NB4 (cell line): ENCODE results near the gene CAMTA1.

Source experiments
- DNase-seq: peaks from one replicate; pipeline ENCODE4 v3.0.0; 2010; ENCODE audit warnings: low read depth
- H3K4me3 ChIP-seq: one replicate; pipeline ENCODE4 v1.5.1; 2011; ENCODE audit warnings: mild to moderate bottlenecking, low read depth, low read length, moderate library complexity
- MYC ChIP-seq: IDR thresholded peaks from 2 replicates; pipeline ENCODE4 v1.6.1; 2011; ENCODE audit warnings: low read depth, low read length
- POLR2A ChIP-seq: IDR thresholded peaks from 2 replicates; pipeline ENCODE4 v1.6.1; 2011; ENCODE audit warnings: mild to moderate bottlenecking; ENCODE audit not compliant: insufficient read length; ENCODE audit errors: extremely low read depth
- TF ChIP-seq, protein P1 (sequence below): IDR thresholded peaks from one replicate; pipeline ENCODE4 v1.5.1; 2012; ENCODE audit warnings: low read depth, low read length
- TF ChIP-seq, protein P2 (sequence below): IDR thresholded peaks from 2 replicates; pipeline ENCODE4 v1.6.1; 2011; ENCODE audit warnings: low read depth, low read length

The CAMTA1 gene

DNA sequence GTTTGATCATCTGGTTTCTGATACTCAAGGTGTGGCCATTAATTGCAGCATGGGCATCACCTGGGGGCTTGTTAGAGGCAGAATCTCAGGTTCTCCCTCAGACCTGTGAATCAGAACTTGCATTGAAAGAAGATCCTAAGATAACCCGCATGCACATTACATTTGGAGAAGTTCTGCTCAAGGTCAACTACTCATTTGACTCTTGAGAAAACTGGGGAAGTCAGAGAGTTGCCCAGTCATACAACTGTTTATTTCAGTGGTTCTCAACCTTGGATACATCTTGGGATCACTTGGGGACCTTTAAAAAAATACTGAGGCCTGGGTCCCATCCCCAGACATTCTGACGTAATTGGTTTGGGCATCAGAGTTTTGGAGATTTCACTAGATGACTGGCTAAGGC, 30.5 kb downstream of the CAMTA1 start:
- TF ChIP-seq, protein P1, sequence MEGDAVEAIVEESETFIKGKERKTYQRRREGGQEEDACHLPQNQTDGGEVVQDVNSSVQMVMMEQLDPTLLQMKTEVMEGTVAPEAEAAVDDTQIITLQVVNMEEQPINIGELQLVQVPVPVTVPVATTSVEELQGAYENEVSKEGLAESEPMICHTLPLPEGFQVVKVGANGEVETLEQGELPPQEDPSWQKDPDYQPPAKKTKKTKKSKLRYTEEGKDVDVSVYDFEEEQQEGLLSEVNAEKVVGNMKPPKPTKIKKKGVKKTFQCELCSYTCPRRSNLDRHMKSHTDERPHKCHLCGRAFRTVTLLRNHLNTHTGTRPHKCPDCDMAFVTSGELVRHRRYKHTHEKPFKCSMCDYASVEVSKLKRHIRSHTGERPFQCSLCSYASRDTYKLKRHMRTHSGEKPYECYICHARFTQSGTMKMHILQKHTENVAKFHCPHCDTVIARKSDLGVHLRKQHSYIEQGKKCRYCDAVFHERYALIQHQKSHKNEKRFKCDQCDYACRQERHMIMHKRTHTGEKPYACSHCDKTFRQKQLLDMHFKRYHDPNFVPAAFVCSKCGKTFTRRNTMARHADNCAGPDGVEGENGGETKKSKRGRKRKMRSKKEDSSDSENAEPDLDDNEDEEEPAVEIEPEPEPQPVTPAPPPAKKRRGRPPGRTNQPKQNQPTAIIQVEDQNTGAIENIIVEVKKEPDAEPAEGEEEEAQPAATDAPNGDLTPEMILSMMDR: no peak
- TF ChIP-seq POLR2A: no peak
- no peak for TF ChIP-seq MYC
- TF ChIP-seq, protein P2, sequence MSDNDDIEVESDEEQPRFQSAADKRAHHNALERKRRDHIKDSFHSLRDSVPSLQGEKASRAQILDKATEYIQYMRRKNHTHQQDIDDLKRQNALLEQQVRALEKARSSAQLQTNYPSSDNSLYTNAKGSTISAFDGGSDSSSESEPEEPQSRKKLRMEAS: no peak
- no peak for DNase-seq
- no peak overlapping the region for H3K4me3 ChIP-seq

DNA sequence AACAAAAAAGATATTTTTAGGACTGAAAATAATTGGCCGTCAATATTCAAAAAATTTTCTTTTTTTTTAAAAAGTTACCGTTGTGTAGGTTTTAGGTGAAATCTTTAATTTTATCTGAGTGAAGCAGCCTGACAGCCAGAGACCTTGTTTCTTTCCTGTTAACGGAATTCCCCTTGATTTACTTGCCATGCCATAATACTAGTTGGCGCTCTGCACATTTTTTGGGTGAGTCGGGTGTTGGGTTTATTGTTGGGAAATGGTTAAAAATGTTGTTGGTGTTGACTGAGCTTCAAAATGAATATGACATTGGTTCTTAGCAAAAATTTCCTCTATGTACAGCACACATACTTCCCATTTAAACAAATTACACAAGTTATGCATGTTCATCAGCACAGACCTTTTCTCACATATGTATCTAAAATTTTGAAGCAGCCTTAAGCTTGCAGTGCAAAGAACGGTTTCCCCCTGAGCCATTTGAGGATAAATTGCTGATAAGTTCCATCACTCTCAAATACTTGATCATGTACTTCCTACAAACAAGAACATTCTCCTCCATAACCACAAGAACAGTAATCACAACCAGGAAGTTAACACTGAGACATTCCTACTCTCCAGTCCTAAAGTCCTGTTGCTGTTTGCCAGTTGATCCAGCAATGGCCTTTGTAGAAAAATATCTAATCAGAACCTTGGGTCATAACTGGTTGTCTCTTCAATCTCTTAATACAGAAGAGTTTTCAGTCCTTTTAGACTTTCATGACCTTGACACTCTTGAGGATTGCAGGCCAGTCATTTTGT, 34.2 kb downstream of the CAMTA1 start:
- no peak for DNase-seq
- H3K4me3 ChIP-seq: no peak overlapping the region
- TF ChIP-seq MYC (no peak), POLR2A (no peak)
- TF ChIP-seq, protein P1: no peak
- TF ChIP-seq, protein P2: no peak

DNA sequence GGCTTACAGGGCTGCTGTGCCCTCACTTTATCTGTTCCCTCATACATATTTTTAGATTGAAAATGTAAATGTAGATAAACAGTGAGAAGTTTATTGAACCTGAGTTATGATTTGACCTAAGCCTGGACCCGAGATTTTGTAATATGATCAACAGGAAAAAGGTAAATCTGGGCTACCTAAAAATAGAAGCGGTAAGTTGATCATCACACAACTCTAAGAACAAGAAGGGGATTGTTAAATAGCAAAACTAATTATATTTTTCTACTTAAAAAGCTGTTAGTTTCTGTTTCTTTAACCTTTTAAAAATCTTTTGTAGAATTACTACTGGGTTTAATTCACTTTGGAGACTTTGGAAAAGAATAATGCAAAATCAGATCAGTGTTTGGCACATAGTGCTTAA, 35.6 kb downstream of the CAMTA1 start:
- DNase-seq: no peak
- TF ChIP-seq, protein P1: no peak
- no peak for TF ChIP-seq MYC
- no peak for TF ChIP-seq POLR2A
- TF ChIP-seq, protein P2: no peak
- no peak overlapping the region for H3K4me3 ChIP-seq

DNA sequence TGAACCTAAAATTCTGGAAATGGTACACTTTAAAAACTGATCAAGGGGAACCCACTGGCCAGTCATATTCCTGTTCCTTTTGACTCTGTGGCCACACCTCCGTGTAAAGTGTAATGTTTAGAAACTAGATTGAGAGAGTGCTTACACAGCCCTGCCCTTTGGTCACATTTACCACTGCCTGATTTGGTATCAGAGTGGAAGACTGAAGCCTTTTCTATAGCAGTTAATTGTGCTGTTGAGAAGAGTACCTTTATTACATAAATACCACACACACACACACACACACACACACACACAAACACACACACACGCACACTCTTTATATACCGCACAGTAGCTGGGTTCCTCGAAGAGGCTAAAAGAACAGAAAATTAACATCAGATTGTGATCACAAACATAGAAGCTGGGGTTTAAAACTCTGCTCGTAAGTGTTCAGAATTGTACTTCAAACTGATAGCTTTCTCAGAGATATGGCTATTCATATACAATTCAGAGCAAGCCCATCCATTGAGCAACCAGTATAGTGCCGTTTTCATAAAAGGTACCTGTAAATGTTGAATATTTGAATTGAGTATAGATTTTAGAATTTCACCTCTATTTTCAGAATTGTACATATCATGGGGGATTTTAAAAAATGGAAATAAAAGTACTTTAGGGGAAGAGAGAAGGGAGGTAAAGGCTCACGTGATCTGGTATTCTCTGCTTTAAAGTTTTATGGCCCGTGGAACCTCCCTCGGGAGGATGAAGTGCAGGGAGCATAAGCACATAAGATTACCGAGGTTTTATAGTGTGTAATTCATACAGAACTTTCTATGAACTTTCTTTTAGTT, 37.5 kb downstream of the CAMTA1 start:
- TF ChIP-seq MYC (no peak), POLR2A (no peak)
- TF ChIP-seq, protein P1: no peak
- TF ChIP-seq, protein P2: no peak
- H3K4me3 ChIP-seq: no peak overlapping the region
- DNase-seq: no peak

DNA sequence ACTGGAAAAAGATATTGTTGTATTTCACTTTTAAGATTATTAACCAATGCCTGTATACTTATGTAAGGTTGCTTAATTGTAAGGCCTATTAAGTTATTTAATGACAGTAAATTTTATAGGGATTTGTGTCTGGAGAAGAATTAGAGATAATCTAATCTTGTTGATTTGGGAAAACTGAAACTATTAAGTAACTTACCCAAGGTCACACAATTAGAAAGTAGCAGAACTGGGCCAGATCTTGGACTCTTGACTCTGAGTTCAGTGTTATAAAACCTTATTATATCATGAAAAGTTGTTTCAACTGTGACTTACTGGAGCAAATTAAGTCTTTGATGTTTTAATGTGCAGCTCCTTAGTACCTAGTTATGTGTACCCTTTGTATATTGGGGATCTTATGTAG, 38.5 kb downstream of the CAMTA1 start:
- TF ChIP-seq MYC (no peak), POLR2A (no peak)
- TF ChIP-seq, protein P2: no peak
- TF ChIP-seq, protein P1: no peak
- no peak overlapping the region for H3K4me3 ChIP-seq
- no peak for DNase-seq
